GM21737 (cell line): Measurements from ENCODE around the gene HDAC11.
"Not testable (repeated sequence)": the region's sequence is repeated elsewhere in the genome, so short reads cannot be mapped to it uniquely, and the experiment has no call there.

Experiments
- ATAC-seq: cut with Tn5 transposase; IDR thresholded peaks from one replicate; pipeline ENCODE4 v1.9.1; 2021; ENCODE audit warnings: mild to moderate bottlenecking, moderate library complexity; ENCODE audit not compliant: unreplicated experiment

HDAC11 gene

GRCh38 chr3:13492976-13493866 is 13.1 kb downstream of the HDAC11 start:
- no peak for ATAC-seq

DNA sequence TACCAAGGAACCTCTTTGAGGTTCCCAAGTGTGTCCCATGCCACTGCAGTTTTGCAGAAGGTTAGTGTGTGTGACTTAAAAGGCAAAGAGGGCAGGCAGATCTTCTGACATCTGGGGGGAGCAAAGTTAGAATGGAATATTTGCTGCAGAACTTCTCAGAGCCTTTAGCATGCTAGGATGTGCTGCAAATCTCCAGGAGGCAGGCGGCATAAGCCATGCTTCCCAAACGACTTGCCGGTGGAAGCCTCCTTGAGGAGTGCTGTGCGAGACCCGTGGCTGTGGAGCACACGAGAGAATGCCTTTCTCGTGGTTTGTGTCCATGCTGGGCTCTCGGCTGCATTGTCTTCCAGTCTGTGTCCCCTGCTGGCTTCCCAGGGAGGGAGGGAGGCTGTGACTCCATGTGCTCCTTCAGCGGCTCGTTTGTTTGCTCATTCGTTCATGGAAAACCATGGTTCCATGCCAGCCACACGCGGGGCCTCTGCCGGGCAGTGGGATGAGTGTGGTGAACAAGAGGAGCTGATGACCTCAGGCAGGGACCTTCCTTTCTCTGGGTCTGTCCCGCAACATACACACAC is 13.8 kb downstream of the HDAC11 start:
- no peak for ATAC-seq

GRCh38 chr3:13494463-13495350 is 14.6 kb downstream of the HDAC11 start:
- no peak for ATAC-seq

DNA sequence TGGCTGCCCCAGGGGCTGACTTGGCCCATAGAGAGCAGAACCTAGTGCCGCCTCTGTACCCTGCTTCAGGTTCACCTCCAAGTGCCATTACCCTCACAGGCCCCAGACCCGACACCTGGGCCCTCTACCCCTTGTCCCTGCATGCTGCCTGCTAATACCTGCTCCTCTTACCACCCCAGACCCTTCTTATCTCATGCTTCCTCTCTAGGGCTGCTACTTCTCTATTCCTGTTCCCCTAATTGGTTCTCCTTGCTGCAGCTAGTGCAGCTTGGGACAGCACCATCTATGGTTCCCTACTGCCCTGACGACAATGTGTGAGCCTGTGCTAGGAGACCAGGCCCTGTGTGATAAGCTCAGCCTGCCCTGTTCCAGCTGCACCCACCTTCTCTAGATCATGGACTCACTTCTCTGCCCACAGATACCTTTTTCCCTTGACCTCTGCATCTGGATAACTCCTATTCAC is 15.3 kb downstream of the HDAC11 start:
- no peak for ATAC-seq

DNA sequence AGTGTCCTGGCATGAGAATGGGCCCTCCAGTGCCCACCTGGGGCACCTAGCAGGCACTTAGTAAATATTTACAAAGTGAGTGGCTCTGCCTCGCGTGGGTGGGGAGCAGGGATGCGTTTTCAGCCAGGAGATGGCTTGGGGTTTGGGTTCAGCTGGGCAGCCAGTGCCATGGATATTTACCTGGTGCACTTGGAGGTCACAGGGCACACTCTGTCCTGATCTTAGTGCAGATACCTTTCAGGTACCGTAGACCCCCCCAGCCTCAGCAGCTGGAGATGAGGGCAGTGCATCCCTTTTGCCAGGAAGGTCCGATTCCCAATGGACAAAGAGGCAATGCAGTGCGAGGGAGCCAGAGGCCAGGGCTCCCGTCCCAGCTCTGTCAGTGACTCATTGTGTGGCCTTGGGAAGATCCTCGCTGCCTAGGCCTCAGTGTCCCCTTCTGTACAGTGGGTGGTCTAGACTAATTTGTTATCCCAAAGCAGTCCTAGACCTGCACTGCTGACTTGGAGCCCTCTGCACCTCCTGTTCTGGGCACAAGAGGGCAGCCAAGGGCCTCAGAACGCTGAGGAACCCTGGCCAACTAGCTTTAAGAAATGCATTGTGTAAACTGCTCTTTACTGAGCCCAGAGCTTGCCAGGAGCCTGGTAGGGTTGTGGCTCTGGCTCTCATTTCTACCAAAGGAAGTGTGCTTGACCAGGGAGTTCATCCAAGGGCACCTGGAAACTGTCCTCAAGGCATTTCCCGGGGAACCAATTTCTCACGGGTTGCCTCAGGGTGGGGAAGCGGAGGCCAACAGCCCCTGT is 16.0 kb downstream of the HDAC11 start:
- no peak for ATAC-seq

DNA sequence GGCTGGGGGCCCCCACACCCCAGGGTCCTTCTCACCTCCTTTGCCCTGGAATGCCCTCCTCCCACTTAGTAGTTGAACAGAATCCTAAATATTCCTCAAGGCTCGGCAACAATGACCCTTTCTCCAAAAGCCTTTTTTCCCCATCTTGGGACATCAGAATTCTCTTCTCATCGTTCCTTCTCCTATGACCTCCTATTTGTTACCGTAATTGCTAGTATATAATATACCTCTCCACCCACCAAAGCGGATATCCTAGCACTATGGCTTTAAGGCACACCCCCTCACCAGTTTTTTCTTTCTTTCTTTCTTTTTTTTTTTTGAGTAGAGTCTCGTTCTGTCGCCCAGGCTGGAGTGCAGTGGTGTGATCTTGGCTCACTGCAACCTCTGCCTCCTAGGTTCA is 16.8 kb downstream of the HDAC11 start:
- no peak for ATAC-seq

GRCh38 chr3:13497386-13497785 is 17.3 kb downstream of the HDAC11 start:
- ATAC-seq: no peak

GRCh38 chr3:13498354-13499060 is 18.4 kb downstream of the HDAC11 start:
- no peak for ATAC-seq

DNA sequence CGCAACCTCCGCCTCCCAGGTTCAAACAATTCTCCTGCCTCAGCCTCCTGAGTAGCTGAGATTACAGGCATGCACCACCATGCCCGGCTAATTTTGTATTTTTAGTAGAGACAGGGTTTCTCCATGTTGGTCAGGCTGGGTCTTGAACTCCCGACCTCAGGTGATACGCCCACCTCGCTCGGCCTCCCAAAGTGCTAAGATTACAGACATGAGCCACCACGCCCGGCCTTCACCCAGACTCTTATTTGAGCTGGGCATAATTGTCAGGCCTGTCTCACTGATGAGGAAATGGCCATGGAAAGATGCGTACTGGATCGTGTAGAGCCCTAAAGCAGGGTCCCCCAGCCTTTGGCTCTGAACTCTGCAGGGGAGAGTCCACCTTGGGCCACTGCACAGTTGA is 19.1 kb downstream of the HDAC11 start:
- not testable (repeated sequence) for ATAC-seq

GRCh38 chr3:13500133-13500885 is 20.2 kb downstream of the HDAC11 start:
- no peak for ATAC-seq

DNA sequence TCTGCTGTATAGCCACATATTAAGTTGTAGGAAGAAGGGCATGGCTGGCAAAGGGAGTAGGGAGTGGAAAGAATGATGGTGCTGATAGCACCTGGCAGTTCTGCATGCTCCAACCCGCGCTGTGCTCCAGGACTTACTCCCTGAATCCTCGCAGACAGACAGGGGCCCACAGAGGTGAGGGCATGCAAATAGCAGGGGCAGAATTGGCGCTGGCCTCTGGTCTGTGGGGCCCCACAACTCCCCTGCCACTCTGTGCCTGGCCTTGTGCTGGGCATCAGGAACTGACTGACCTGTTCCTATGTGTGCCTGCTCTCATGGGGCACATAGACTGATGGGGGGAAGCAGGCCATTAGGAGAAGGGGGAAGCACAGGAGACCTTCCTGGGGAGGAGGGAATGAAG is 20.9 kb downstream of the HDAC11 start:
- no peak for ATAC-seq

GRCh38 chr3:13501521-13501920 is 21.4 kb downstream of the HDAC11 start:
- ATAC-seq: no peak

DNA sequence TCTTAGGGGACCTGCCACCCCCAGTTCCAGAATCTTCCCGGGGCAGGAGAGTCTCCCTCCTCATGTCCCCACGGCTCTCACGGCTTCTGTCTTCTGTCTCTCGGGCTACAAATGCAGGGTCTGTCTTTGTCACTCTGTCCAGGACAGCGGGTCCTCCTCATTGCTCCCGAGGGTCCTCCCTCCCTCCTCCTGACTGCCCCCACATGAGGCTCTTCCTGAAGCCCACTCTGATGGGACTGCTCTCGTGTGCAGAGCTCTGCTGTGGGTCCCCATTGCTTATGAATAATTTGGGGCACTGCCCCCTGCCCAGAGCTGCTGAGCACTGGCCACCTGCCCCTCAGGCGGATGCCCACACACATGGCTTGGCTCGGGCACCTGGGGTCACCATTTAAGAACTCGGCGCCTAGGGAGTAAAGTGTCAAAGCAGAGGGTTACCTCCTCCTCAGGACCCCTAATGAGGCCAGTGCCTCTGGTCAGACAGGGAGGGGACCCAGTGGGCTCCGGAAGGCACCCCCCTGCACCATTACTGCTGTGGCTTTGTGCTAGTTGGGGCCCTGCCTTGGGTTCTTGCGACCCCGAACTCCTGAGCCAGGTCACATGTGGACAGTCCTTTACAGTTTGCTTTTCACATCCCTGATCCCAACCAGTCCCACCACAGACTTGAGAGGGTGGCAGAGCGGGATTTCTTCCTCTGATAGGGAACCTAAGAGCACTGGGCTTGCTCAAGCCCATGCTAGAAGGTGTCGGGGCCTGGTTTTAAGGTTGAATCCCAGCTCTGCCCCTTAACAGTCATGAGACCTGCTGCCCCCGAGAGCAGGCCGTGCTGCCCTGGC is 22.1 kb downstream of the HDAC11 start:
- no peak for ATAC-seq

- ATAC-seq: no peak
These were observed 22.6 kb downstream of the HDAC11 start for GRCh38 chr3:13502791-13503060.

- no peak for ATAC-seq
These were observed 24.2 kb downstream of the HDAC11 start for GRCh38 chr3:13504161-13504831.

GRCh38 chr3:13505147-13506130 is 25.3 kb downstream of the HDAC11 start:
- ATAC-seq: no peak

GRCh38 chr3:13506239-13506638 is 26.1 kb downstream of the HDAC11 start:
- ATAC-seq: no peak
